IPS-18a (cell line): ENCODE data around the gene IVD.

Experiments used
- H3K27ac ChIP-seq: one replicate; pipeline ENCODE4 v1.5.1; 2013; ENCODE audit warnings: low read length
- H3K27me3 ChIP-seq: one replicate; pipeline ENCODE4 v1.6.1; 2013; ENCODE audit warnings: mild to moderate bottlenecking, low read length; ENCODE audit not compliant: control insufficient read depth, insufficient read depth
- H3K36me3 ChIP-seq: one replicate; pipeline ENCODE4 v1.6.1; 2013; ENCODE audit warnings: low read depth, low read length; ENCODE audit not compliant: control insufficient read depth
- H3K4me1 ChIP-seq: one replicate; pipeline ENCODE4 v1.6.1; 2013; ENCODE audit warnings: low read depth, low read length; ENCODE audit not compliant: control insufficient read depth
- H3K4me3 ChIP-seq: one replicate; pipeline ENCODE4 v1.5.1; 2013; ENCODE audit warnings: low read length
- H3K9ac ChIP-seq: one replicate; pipeline ENCODE4 v1.6.1; 2013; ENCODE audit warnings: mild to moderate bottlenecking, low read length, moderate library complexity
- H3K9me3 ChIP-seq: one replicate; pipeline ENCODE4 v1.6.1; 2013; ENCODE audit warnings: low read depth, low read length; ENCODE audit not compliant: control insufficient read depth

IVD gene

GRCh38 chr15:40436116-40436891 is 30.7 kb downstream of the IVD start:
- H3K4me3 ChIP-seq = peak overlapping the region; percentile 87
- peaks cover 27% of the 10 kb centered on the region for H3K4me1 ChIP-seq
- H3K27me3 ChIP-seq = peaks cover 59% of the 10 kb centered on the region
- no peaks in the 10 kb centered on the region for H3K36me3 ChIP-seq
- H3K27ac ChIP-seq = no peak overlapping the region
- peak overlapping the region; percentile 30 for H3K9ac ChIP-seq
- no peaks in the 10 kb centered on the region for H3K9me3 ChIP-seq

- Histone ChIP-seq H3K4me1 (peaks cover 27% of the 10 kb centered on the region), H3K36me3 (no peaks in the 10 kb centered on the region), H3K27ac (no peak overlapping the region), H3K9me3 (no peaks in the 10 kb centered on the region), H3K27me3 (peaks cover 59% of the 10 kb centered on the region), H3K4me3 (peak overlapping the region; percentile 87), H3K9ac (peak overlapping the region; percentile 30)
Measured at GRCh38 chr15:40436892-40437751, 31.5 kb downstream of the IVD start.

- no peaks in the 10 kb centered on the region for H3K36me3 ChIP-seq
- H3K4me3 ChIP-seq = peak overlapping the region; percentile 87
- H3K9ac ChIP-seq = peak overlapping the region; percentile 30
- no peak overlapping the region for H3K27ac ChIP-seq
- peaks cover 51% of the 10 kb centered on the region for H3K27me3 ChIP-seq
- peaks cover 34% of the 10 kb centered on the region for H3K4me1 ChIP-seq
- no peaks in the 10 kb centered on the region for H3K9me3 ChIP-seq
Measured at GRCh38 chr15:40437752-40438687, 32.4 kb downstream of the IVD start.

GRCh38 chr15:40438712-40439111 is 33.1 kb downstream of the IVD start:
- Histone ChIP-seq H3K4me1 (peaks cover 39% of the 10 kb centered on the region), H3K27me3 (peaks cover 44% of the 10 kb centered on the region), H3K4me3 (peak overlapping the region; percentile 87), H3K9me3 (no peaks in the 10 kb centered on the region), H3K36me3 (no peaks in the 10 kb centered on the region), H3K27ac (no peak overlapping the region), H3K9ac (peak overlapping the region; percentile 94)

- Histone ChIP-seq H3K9ac (peak overlapping the region; percentile 94), H3K36me3 (no peaks in the 10 kb centered on the region)
Measured at GRCh38 chr15:40439461-40439959, 33.9 kb downstream of the IVD start.

GRCh38 chr15:40439960-40440742 is 34.6 kb downstream of the IVD start:
- Histone ChIP-seq H3K4me3 (peak overlapping the region; percentile 87), H3K27me3 (peaks cover 30% of the 10 kb centered on the region), H3K4me1 (peaks cover 45% of the 10 kb centered on the region), H3K27ac (peak overlapping the region; percentile 79), H3K9ac (peak overlapping the region; percentile 94), H3K9me3 (no peaks in the 10 kb centered on the region), H3K36me3 (no peaks in the 10 kb centered on the region)

More at GRCh38 chr15:40439461-40439959, 33.9 kb downstream of the IVD start:
- Histone ChIP-seq H3K9me3 (no peaks in the 10 kb centered on the region), H3K27me3 (peaks cover 36% of the 10 kb centered on the region), H3K4me1 (peaks cover 42% of the 10 kb centered on the region), H3K27ac (peak overlapping the region; percentile 79), H3K4me3 (peak overlapping the region; percentile 87)

- Histone ChIP-seq H3K9me3 (no peaks in the 10 kb centered on the region), H3K4me1 (peaks cover 46% of the 10 kb centered on the region), H3K36me3 (no peaks in the 10 kb centered on the region), H3K4me3 (peak within 1 kb of the TSS; percentile 87), H3K27ac (peak within 1 kb of the TSS; percentile 79), H3K27me3 (peaks cover 22% of the 10 kb centered on the region), H3K9ac (peak within 1 kb of the TSS; percentile 94)
Measured at GRCh38 chr15:40440743-40441564, 35.4 kb downstream of the IVD start, which contains the start of gene BAHD1. BAHD1 (plus strand) TSS chr15:40440953; CDS start chr15:40458465, 17,512 bp downstream.

- Histone ChIP-seq H3K36me3 (peaks cover 4% of the 10 kb centered on the region), H3K9ac (peak overlapping the region; percentile 60), H3K4me3 (peak overlapping the region; percentile 62), H3K27ac (no peak overlapping the region), H3K4me1 (peaks cover 53% of the 10 kb centered on the region), H3K9me3 (no peaks in the 10 kb centered on the region), H3K27me3 (peaks cover 15% of the 10 kb centered on the region)
Measured at GRCh38 chr15:40441565-40442531, 36.3 kb downstream of the IVD start.

GRCh38 chr15:40443255-40443654 is 37.7 kb downstream of the IVD start:
- H3K9ac ChIP-seq = no peak overlapping the region
- peaks cover 6% of the 10 kb centered on the region for H3K36me3 ChIP-seq
- no peak overlapping the region for H3K4me3 ChIP-seq
- no peak overlapping the region for H3K27ac ChIP-seq
- no peaks in the 10 kb centered on the region for H3K9me3 ChIP-seq
- H3K27me3 ChIP-seq = peaks cover under 1% of the 10 kb centered on the region
- peaks cover 47% of the 10 kb centered on the region for H3K4me1 ChIP-seq
